HL-60/S4 treated with phorbol 12-myristate 13-acetate at 8.2 ng/mL for 4 days and 3 days (cell line): Measurements from ENCODE around the gene HSD3B7.
"Not testable (repeated sequence)": the region's sequence is repeated elsewhere in the genome, so short reads cannot be mapped to it uniquely, and the experiment has no call there.

Experiments
- in situ Hi-C: fragments of 300-500 bp; cut with MboI; formaldehyde crosslinking; loops from 2 replicates; pipeline ENCODE4 v1.15.0; 2022; ENCODE audit warnings: low sequenced_read_pairs

The HSD3B7 gene

GRCh38 chr16:30984669-30985400, at the start of gene HSD3B7:
Gene HSD3B7 (plus strand): TSS chr16:30985207. CDS start chr16:30985659, 452 bp downstream.
- in situ Hi-C loops, result loop anchor here (25.0 kb wide), 1 partner anchor 477 kb away; the partner anchor contains the start of genes ARMC5 and TGFB1I1

GRCh38 chr16:30937692-30938091, 47.3 kb upstream of the HSD3B7 start:
- in situ Hi-C loops, result no loop called here

- in situ Hi-C loops, result not testable (repeated sequence)
These were observed 45.4 kb upstream of the HSD3B7 start for GRCh38 chr16:30939571-30939970.

GRCh38 chr16:30941600-30942425, 43.2 kb upstream of the HSD3B7 start:
- in situ Hi-C loops, result no loop called here

- in situ Hi-C loops, result no loop called here
These were observed 42.6 kb upstream of the HSD3B7 start for GRCh38 chr16:30942426-30942806.

GRCh38 chr16:30944352-30944751, 40.7 kb upstream of the HSD3B7 start:
- in situ Hi-C loops, result no loop called here

- in situ Hi-C loops, result no loop called here
These were observed 38.1 kb upstream of the HSD3B7 start for GRCh38 chr16:30946671-30947540.

- in situ Hi-C loops, result no loop called here
These were observed 37.5 kb upstream of the HSD3B7 start for GRCh38 chr16:30947541-30947858.

GRCh38 chr16:30947859-30948666, 36.9 kb upstream of the HSD3B7 start:
- in situ Hi-C loops, result no loop called here

- in situ Hi-C loops, result no loop called here
These were observed 36.0 kb upstream of the HSD3B7 start, which contains the start of gene ORAI3 for GRCh38 chr16:30948667-30949649. Gene ORAI3 (plus strand): TSS chr16:30949068. CDS start chr16:30949290, 222 bp downstream.

- in situ Hi-C loops, result loop anchor here (25.0 kb wide), 1 partner anchor 912 kb away; the partner anchor contains the start of gene ZNF267
These were observed 35.1 kb upstream of the HSD3B7 start for GRCh38 chr16:30949650-30950515.

- in situ Hi-C loops, result loop anchor here (25.0 kb wide), 1 partner anchor 912 kb away; the partner anchor contains the start of gene ZNF267
These were observed 34.4 kb upstream of the HSD3B7 start for GRCh38 chr16:30950516-30951065.

- in situ Hi-C loops, result loop anchor here (25.0 kb wide), 1 partner anchor 911 kb away; the partner anchor contains the start of gene ZNF267
These were observed 33.8 kb upstream of the HSD3B7 start for GRCh38 chr16:30951193-30951592.

GRCh38 chr16:30951750-30952149, 33.3 kb upstream of the HSD3B7 start:
- in situ Hi-C loops, result loop anchor here (25.0 kb wide), 1 partner anchor 911 kb away; the partner anchor contains the start of gene ZNF267

- in situ Hi-C loops, result loop anchor here (25.0 kb wide), 1 partner anchor 909 kb away; the partner anchor contains the start of gene ZNF267
These were observed 31.9 kb upstream of the HSD3B7 start for GRCh38 chr16:30953111-30953510.

- in situ Hi-C loops, result loop anchor here (25.0 kb wide), 1 partner anchor 909 kb away; the partner anchor contains the start of gene ZNF267
These were observed 31.4 kb upstream of the HSD3B7 start for GRCh38 chr16:30953511-30954124.

- in situ Hi-C loops, result loop anchor here (25.0 kb wide), 1 partner anchor 907 kb away; the partner anchor contains the start of gene ZNF267
These were observed 30.0 kb upstream of the HSD3B7 start for GRCh38 chr16:30954993-30955392.
